HepG2 (cell line): ENCODE results near the gene ARFIP2. TPM values are rescaled to one million over a fixed set of nuclear protein-coding genes. Genes with fewer than 3 reads are reported as not detected.

ENCODE experiments used
- ATAC-seq: fragments of 200-7000 bp; cut with Tn5 transposase; 3 replicates; pipeline ENCODE4 v1.9.1; 2020; ENCODE audit warnings: mild to moderate bottlenecking, moderate library complexity
- BruUV-seq: library from RNA; stranded (reverse); fragments of 400-500 nt; replicated peaks from 2 replicates; lab custom pipeline; 2021; lab: Mats Ljungman, UMichigan
- CTCF ChIA-PET: fragments of 300-600 bp; formaldehyde crosslinking; extraction: SDS; loops from one replicate; lab custom pipeline; 2021; ENCODE audit warnings: low total read pairs, inconsistent platforms, low intra/inter-chr PET ratio; lab: Yijun Ruan, JAX
- POLR2A ChIA-PET: fragments of 350-600 bp; sonication (Branson Sonifier 250); formaldehyde crosslinking; loops from one replicate; lab custom pipeline; 2020; ENCODE audit warnings: antibody characterized with exemption, inconsistent platforms; lab: Yijun Ruan, JAX
- DNase-seq: peaks from one replicate; pipeline ENCODE4 v3.0.0-alpha.2; 2015; ENCODE audit warnings: low spot score
- FAIRE-seq: peaks from 3 replicates; lab custom pipeline; 2011; peaks lifted over from hg19 to GRCh38; lab: Jason Lieb, UNC
- H2AFZ ChIP-seq: one replicate; pipeline ENCODE4 v1.6.1; 2011; ENCODE audit warnings: low read length, inconsistent platforms
- H3K27ac ChIP-seq: fragments of 300-600 bp; 3 replicates; pipeline ENCODE4 v1.8.0; 2011; ENCODE audit warnings: mixed run types, mild to moderate bottlenecking, mixed read lengths, low read length, inconsistent platforms; ENCODE audit not compliant: insufficient read depth; ENCODE audit errors: extremely low read length
- H3K27me3 ChIP-seq, 2 experiments: fragments of 200-600 bp in 1 of 2; 2 replicates in 1 of 2; 3 replicates in 1 of 2; pipeline versions ENCODE4 v1.6.0 to v1.8.0; 2011; ENCODE audit warnings: low read length in 2 of 2, mild to moderate bottlenecking in 2 of 2, moderate library complexity in 2 of 2, inconsistent platforms in 1 of 2; ENCODE audit not compliant: insufficient read depth in 2 of 2, control insufficient read depth in 1 of 2
- H3K36me3 ChIP-seq, 2 experiments: fragments of 200-600 bp in 1 of 2; replicated peaks in 1 of 2; 2 replicates in 1 of 2; 3 replicates in 1 of 2; pipeline versions ENCODE4 v1.5.1 to v1.8.0; 2011; ENCODE audit warnings: low read length in 2 of 2, inconsistent platforms in 1 of 2; ENCODE audit not compliant: insufficient read depth in 2 of 2, control insufficient read depth in 1 of 2
- H3K4me1 ChIP-seq: 2 replicates; pipeline ENCODE4 v1.5.1; 2012; ENCODE audit warnings: low read length, inconsistent platforms; ENCODE audit not compliant: insufficient read depth
- H3K4me2 ChIP-seq: 2 replicates; pipeline ENCODE4 v1.6.0; 2011; ENCODE audit warnings: low read depth, low read length, inconsistent platforms
- H3K4me3 ChIP-seq, 3 experiments: fragments of 200-600 bp in 1 of 3; sonication (generic), shearing (Covaris generic) in 1 of 3; replicated peaks in 1 of 3; 2 replicates each; pipeline ENCODE4 v1.5.1; 2011 to 2016; ENCODE audit warnings: low read length in 3 of 3, inconsistent platforms in 2 of 3, low read depth in 2 of 3, mild to moderate bottlenecking in 2 of 3, control low read depth in 1 of 3, mixed read lengths in 1 of 3; ENCODE audit not compliant: insufficient read depth in 1 of 3
- H3K79me2 ChIP-seq: one replicate; pipeline ENCODE4 v1.6.1; 2011; ENCODE audit warnings: low read length, inconsistent platforms; ENCODE audit not compliant: insufficient read depth
- H3K9ac ChIP-seq: 2 replicates; pipeline ENCODE4 v1.6.0; 2011; ENCODE audit warnings: mild to moderate bottlenecking, low read depth, low read length, inconsistent platforms; ENCODE audit not compliant: insufficient read depth
- H3K9me3 ChIP-seq: 2 replicates; pipeline ENCODE4 v1.5.1; 2012; ENCODE audit warnings: mild to moderate bottlenecking, low read length
- H4K20me1 ChIP-seq: 2 replicates; pipeline ENCODE4 v1.6.0; 2011; ENCODE audit warnings: inconsistent platforms, mild to moderate bottlenecking, low read length, moderate library complexity; ENCODE audit not compliant: insufficient read depth
- AHR ChIP-seq: IDR thresholded peaks from 2 replicates; pipeline ENCODE4 v1.6.1; 2018; ENCODE audit warnings: missing genetic modification reagents, missing compliant biosample characterization
- CHCHD3 ChIP-seq: sonication (generic); formaldehyde crosslinking; IDR thresholded peaks from 2 replicates; pipeline ENCODE4 v1.8.0; 2022; ENCODE audit warnings: mild to moderate bottlenecking, missing genetic modification reagents, moderate library complexity
- DPF2 ChIP-seq: sonication (generic); formaldehyde crosslinking; IDR thresholded peaks from 2 replicates; pipeline ENCODE4 v1.4.0; 2020; ENCODE audit warnings: mild to moderate bottlenecking, low read depth, missing genetic modification reagents, borderline replicate concordance
- KIAA2018 ChIP-seq: sonication (generic); formaldehyde crosslinking; IDR thresholded peaks from 2 replicates; pipeline ENCODE4 v1.5.0; 2020; ENCODE audit warnings: mild to moderate bottlenecking, missing genetic modification reagents, borderline replicate concordance
- THAP11 ChIP-seq: IDR thresholded peaks from 2 replicates; pipeline ENCODE4 v1.6.1; 2016; ENCODE audit warnings: missing biosample characterization, missing genetic modification reagents
- ZBTB1 ChIP-seq: sonication (generic); formaldehyde crosslinking; IDR thresholded peaks from 2 replicates; pipeline ENCODE4 v1.4.0; 2020; ENCODE audit warnings: missing genetic modification reagents, borderline replicate concordance
- ZBTB33 ChIP-seq: sonication (generic); formaldehyde crosslinking; IDR thresholded peaks from 2 replicates; pipeline ENCODE4 v1.4.0; 2020; ENCODE audit warnings: missing genetic modification reagents
- ZKSCAN1 ChIP-seq: fragments of 150-350 bp; IDR thresholded peaks from 2 replicates; pipeline ENCODE4 v1.6.1; 2014; ENCODE audit warnings: low read length
- ZNF224 ChIP-seq: sonication (generic); formaldehyde crosslinking; IDR thresholded peaks from 2 replicates; pipeline ENCODE4 v1.5.0; 2020; ENCODE audit warnings: mild to moderate bottlenecking, missing genetic modification reagents
- ZNF383 ChIP-seq: sonication (generic); formaldehyde crosslinking; IDR thresholded peaks from 2 replicates; pipeline ENCODE4 v1.4.0; 2020; ENCODE audit warnings: missing genetic modification reagents, mild to moderate bottlenecking, borderline replicate concordance
- WGBS: methylation state at CpG from one replicate; pipeline ENCODE4 v1.1.6; 2017; ENCODE audit warnings: low lambda C conversion rate; 5-methylcytosine and 5-hydroxymethylcytosine counted together
- in situ Hi-C: cut with HindIII; loops from 2 replicates; pipeline ENCODE4 v1.10.0; 2017; ENCODE audit warnings: low pct_unique_long_range_greater_than_20kb; ENCODE audit not compliant: extremely low pct_ligation_motif_present
- intact Hi-C: fragments of 100-400 bp; cut with micrococcal nuclease; formaldehyde crosslinking; loops from one replicate; pipeline ENCODE4 v1.10.0; 2022; ENCODE audit not compliant: unreplicated experiment
- polyA plus RNA-seq, 8 experiments: library from polyadenylated mRNA; depleted of rRNA in 3 of 8; stranded (reverse) in 7 of 8; unstranded in 1 of 8; fragments of >200 nt; fragmentation: Illumina TruSeq in 4 of 8; extraction: Trizol in 4 of 8; gene quantifications; 2 replicates each; pipeline versions ENCODE4 v1.2.1 to v1.2.3, GENCODE V29; 2011 to 2016; ENCODE audit warnings: low read depth in 4 of 8, missing spikeins in 1 of 8, mixed read lengths in 1 of 8; ENCODE audit not compliant: insufficient read depth in 1 of 8
- total RNA-seq, 5 experiments: library from RNA; depleted of rRNA; stranded (reverse); fragments of >200 nt; fragmentation: Illumina TruSeq; extraction: Trizol; gene quantifications; 2 replicates each; pipeline ENCODE4 v1.2.3, GENCODE V29; 2016; ENCODE audit warnings: low read depth in 1 of 5

The ARFIP2 gene
- total and polyA plus RNA-seq, 2 of the 13 experiments (the other 11 are each of a cell fraction or from before 2014, with no cell fraction given), result 56.6 to 60.2 TPM

GRCh38 chr11:6480299-6480914 is 724 bp downstream of the ARFIP2 start:
- peak overlapping the region; percentile 86 for H3K4me2 ChIP-seq
- H3K79me2 ChIP-seq, result peaks cover 39% of the 10 kb centered on the region
- peak overlapping the region; percentile 95 for H3K9ac ChIP-seq
- TSS peak; percentile 65 for BruUV-seq
- TF ChIP-seq AHR (CRISPR knock-in tag) (no peak), DPF2 (CRISPR knock-in tag) (no peak), ZNF224 (CRISPR knock-in tag) (0 out of 2 replicates have a peak, but pooled peaks have one; percentile 43), KIAA2018 (CRISPR knock-in tag) (0 out of 2 replicates have a peak, but pooled peaks have one; percentile 20), ZKSCAN1 (peak; percentile 56; the same call in 1 of the 2 replicates), THAP11 (CRISPR knock-in tag) (no peak), CHCHD3 (CRISPR knock-in tag) (no peak), ZBTB33 (no peak), ZNF383 (CRISPR knock-in tag) (0 out of 2 replicates have a peak, but pooled peaks have one; percentile 21), ZBTB1 (CRISPR knock-in tag) (no peak)
- TF ChIP-seq, all 625 proteins: peak for 4
- no peaks in the 10 kb centered on the region for H3K9me3 ChIP-seq
- WGBS, result 59% methylated on average over 9 of the region's 9 CpGs
- FAIRE-seq (no peak), DNase-seq (no peak), ATAC-seq (no peak)
- no peaks in the 10 kb centered on the region; the same call in 1 of the 2 replicates for H4K20me1 ChIP-seq
- no peaks in the 10 kb centered on the region; a peak in 1 of 5 replicates for H3K27me3 ChIP-seq
- peaks cover 10 to 41% of the 10 kb centered on the region in 2 experiments for H3K36me3 ChIP-seq
- H3K27ac ChIP-seq, result peak overlapping the region; percentile 95
- POLR2A ChIA-PET, result no interaction called here
- H3K4me3 ChIP-seq, result peak overlapping the region; percentile 86 to 92 (median 86)
- in situ Hi-C loops (loop anchor here (10.0 kb wide), 1 partner anchor 124 kb away; the partner anchor contains the start of genes ILK and RRP8), intact Hi-C loops (loop anchor here (2.0 to 10.0 kb wide), 5 partner anchors 24 to 246 kb away; partner anchors contain the start of genes CNGA4, FHIP1B, MRPL17 and TAF10)
- H2AFZ ChIP-seq, result no peak overlapping the region
- CTCF ChIA-PET, result no interaction called here
- peaks cover 62% of the 10 kb centered on the region for H3K4me1 ChIP-seq
